NCI-H128 (cell line): ENCODE data around the gene RYK.
A peak's percentile ranks its signal among the peaks of the same experiment; 100 is the strongest.
"Not testable (repeated sequence)": the region's sequence is repeated elsewhere in the genome, so short reads cannot be mapped to it uniquely, and the experiment has no call there.

Source experiments
- DNase-seq: peaks from one replicate; lab custom pipeline; 2025; ENCODE audit not compliant: unreplicated experiment; lab: John Stamatoyannopoulos, UW

RYK gene

DNA sequence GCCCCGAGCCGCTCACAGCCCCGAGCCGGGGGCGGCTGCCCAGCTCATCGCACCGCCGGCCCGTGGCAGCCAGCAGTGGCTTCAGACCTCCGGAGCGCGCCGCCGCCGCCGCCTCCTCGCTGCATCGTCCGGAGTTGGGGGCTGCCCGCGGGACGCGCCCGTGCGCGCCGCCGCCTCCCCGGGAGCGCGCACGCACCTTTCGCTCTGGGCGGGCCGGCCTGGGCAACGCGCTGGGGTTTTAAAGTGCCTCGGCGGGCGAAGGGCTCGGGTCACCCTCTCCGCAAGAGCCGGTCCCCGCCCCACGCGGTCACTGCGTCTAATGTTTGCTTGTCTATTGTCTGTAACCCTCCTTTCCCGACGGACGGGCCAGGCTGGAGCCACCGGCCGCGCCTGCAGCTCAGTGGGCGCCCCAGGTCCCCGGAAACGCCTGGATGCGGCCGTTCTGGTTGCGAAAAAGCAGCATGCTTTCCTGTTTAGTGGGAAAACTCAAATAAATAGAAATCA, at the start of gene RYK:
TSS of gene RYK (minus strand) at position 143 of the 504 bp plus-strand sequence. CDS start 205 bp downstream, outside the sequence.
- peak; percentile 68 for DNase-seq

DNA sequence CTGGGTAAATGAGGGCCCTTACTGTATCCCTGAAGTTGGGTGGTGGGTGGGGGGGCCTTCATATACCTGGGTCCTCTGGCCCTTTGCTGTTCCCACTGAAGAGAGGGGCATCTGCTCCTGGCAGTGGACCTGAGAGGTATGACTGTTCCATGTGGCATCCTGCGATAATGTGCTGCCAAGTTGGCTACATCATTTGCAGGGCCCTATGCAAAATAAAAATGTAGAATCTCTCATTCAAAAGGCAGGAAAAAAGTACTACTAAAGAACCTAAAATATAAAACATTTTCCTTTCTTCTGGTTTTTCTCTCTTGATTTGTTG, 49.2 kb upstream of the RYK start:
- DNase-seq, result no peak

DNA sequence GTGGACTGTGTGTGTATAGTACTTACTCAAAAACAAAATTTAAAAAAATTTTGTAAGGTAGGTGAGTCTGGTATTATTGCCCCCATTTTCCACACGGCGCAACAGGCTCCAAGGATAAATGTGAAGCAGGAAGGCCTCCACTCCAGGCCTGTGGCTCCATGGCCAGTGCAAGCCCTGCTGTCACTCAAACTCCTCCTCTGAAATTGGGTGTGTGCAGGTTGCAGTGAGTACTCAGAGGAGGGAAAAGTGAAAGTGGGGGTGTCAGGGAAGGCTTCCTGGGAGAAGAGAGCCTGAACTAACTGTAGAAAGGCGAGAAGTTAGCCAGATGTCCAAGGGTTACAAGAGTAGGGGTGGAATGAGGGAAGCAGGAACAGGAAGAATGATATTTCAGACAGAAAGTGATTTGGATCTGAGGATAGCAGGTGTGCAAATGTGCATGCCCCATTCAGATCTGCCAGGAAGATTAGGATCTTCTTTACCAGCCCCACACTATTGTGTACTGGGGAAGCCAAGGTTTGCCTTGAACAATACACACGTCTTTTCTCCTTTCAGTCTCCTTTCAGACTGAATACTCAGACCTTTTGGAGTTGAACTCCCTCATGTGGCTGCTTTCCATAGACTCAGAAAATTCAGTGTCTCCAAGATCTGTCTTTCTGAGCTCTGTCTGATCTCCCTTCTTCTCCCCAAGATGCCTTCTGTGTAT, 48.7 kb upstream of the RYK start:
- peak; percentile 12 for DNase-seq

GRCh38 chr3:134298249-134298648, 47.6 kb upstream of the RYK start:
- no peak for DNase-seq

- DNase-seq, result no peak
Measured at GRCh38 chr3:134296616-134297015, 46.0 kb upstream of the RYK start.

DNA sequence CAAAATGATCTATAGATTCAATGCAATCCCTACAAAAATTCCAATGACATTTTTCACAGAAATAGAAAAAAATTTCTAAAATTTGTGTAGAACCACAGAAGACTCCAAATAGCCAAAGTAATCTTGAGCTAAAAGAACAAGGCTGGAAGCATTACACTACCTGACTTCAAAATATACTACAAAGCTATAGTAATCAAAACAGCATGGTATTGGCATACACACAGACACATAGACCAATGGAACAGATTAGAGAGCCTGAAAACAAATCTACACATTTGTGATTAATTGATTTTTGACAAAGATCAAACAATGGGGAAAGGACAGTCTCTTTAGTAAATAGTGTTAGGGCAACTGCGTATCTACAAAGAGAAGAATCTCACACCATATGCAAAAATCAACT, 45.3 kb upstream of the RYK start:
- DNase-seq, result no peak

GRCh38 chr3:134294302-134295280, 43.9 kb upstream of the RYK start:
- DNase-seq, result no peak

- DNase-seq, result no peak
Measured at GRCh38 chr3:134291319-134292254, 40.9 kb upstream of the RYK start.

DNA sequence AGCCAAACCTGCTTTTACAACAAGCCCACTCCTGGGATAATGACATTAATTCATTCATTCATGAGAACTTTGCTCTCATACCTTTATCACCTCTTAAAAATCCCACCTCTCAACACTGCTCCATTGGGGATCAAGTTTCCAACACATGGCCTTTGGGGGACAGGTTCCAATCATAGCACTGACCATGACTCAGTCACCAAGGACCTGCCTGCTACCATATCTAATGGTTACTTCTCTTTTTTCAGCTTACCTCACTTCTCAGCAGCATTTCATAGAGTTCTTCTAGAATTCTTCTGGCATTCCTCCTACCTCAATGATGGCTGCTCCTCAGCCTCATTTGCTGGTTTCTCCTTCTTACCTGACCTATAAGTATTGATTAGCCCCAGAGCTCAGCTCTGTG, 36.9 kb upstream of the RYK start:
- DNase-seq, result no peak

DNA sequence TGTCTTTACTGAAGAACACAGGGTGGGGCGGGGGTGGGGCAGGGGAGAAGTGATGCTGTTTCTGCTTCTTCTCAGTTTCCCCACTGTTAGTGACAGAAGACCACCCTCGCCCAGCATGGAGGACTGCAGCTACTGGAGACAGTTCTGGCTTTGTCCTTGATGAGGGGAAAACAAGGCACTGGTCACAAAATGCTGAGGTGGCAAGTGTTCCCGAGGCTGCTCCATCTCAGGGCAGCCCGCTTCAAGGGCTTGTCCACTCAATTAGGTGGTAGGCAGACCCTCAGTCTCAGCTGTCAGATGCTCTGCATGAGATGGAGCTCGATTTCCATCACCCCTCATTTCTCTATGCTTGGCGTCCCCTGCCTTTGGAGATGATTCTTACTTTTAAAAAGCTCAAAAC, 33.8 kb upstream of the RYK start:
- DNase-seq, result no peak

DNA sequence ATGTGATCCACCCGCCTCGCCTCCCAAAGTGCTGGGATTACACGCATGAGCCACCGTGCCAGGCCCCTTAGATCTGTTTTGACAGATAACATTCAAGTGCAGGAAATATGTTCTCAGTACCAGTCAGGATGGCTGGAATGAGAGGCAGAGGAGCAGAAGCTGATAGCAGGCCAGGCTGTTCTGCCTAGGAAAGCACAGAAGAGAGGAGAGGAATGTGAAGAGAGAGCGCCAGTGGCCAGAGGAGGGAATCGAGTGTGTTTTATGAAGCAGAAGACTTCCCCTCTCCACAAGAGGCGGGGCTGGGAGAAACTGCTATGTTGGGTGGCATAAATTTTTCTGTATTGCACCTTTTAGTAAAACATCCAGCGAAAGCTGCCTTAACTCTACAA, 32.0 kb upstream of the RYK start:
- no peak for DNase-seq

DNA sequence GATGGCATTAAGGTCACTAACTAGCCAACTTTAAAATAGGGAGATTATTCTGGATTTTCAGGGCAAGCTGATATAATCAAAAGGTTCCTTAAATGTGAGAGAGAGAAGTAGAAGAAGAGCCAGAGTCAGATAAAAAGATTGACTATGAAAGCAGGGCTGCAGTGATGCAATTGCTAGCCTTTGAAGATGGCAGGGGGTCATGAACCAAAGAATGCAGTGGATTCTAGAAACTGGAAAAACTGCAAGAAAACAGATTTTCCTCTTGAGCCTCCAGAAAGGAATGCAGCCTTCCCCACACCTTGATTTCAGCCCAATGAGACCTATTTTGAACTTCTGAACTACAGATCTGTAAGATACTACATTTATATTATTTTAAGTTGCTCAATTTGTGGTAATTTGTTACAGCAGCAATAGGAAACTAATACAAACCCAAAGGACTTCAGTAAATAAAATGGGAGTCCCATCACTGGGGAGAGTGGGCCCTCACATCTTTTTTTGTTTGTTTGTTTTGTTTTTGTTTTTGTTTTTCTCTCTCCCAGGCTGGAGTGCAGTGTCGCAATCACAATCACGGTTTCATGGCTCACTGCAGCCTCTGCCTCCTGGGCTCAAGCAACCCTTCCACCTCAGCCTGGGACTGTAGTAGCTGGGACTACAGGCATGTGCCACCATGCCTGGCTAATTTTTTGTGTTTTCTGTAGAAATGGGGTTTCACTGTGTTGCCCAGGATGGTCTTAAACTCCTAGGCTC, 31.4 kb upstream of the RYK start:
- no peak for DNase-seq

GRCh38 chr3:134279466-134279865, 28.8 kb upstream of the RYK start:
- no peak for DNase-seq

GRCh38 chr3:134277066-134277660, 26.5 kb upstream of the RYK start:
- DNase-seq, result no peak

- no peak for DNase-seq
Measured at GRCh38 chr3:134276086-134276485, 25.4 kb upstream of the RYK start.

GRCh38 chr3:134275110-134275509, 24.5 kb upstream of the RYK start:
- not testable (repeated sequence) for DNase-seq

DNA sequence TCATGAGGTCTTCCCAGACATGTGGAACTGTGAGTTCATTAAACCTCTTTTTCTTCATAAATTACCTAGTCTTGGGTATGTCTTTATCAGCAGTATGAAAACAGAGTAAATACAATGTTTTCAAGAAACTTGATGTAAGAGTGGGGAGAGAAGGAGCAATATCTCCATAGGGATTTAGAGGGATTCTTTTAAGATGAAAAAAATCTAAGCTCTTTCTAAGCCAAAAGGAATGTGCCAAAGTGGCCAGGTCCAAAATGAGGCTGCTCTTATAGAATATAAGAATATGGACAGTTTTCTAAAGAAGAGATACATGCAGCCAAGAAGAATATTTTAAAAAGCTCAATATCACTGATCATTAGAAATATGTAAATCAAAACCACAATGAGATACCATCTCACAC, 23.9 kb upstream of the RYK start:
- DNase-seq, result no peak

DNA sequence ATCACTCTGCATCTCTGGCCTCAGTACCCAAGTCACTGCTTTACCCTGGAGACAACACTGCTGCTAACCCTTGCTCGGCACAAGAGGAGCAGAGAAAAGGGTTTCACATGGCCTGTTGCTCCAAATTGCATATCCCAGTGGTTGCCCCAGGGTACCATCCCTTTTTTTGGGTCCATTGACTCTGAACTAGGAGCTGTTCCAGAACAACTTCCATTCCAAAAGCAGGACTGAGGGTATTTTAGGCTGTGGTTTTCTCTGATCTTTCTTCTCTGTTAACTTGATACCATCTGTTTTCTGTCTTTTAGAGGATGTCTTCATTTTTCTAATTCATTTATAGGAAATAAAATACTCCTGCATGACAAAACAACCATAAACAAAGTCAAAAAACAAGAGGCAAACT, 17.3 kb upstream of the RYK start:
- DNase-seq, result no peak

- no peak for DNase-seq
Measured at GRCh38 chr3:134260987-134261386, 10.3 kb upstream of the RYK start.

DNA sequence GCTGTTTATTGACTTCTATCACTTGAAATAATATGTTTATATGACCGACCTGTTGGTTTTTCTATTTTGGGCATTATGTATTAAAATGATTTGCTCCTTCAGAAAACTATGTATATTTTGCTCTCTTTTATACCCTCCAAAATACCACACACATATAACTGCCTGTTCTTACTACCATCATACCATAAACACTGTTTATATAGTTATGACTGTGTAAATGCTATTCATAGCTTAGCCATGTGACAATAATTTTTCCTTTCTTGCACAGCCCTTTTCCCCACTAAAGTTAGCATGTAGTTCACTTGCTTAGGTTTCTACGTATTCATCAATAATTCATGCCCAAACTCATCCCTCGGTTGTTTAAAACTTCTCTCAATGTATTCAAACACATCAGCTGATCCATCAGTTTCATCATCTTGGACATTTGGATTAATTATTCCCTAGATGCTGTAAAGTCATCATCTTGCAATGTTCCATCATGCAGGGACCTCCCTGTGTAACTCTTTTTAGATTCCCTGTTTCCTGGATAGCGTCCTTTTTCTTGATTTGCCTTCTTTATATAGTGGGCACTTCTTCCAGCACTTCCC, 8.2 kb upstream of the RYK start:
- DNase-seq, result no peak
